DLD1 (cell line): ENCODE results near the gene VIPAS39.
"Not testable (repeated sequence)": the region's sequence is repeated elsewhere in the genome, so short reads cannot be mapped to it uniquely, and the experiment has no call there.

Source experiments
- in situ Hi-C: cut with HindIII; loops from 2 replicates; pipeline ENCODE4 v1.10.0; 2017; ENCODE audit warnings: low sequenced_read_pairs

The VIPAS39 gene

DNA sequence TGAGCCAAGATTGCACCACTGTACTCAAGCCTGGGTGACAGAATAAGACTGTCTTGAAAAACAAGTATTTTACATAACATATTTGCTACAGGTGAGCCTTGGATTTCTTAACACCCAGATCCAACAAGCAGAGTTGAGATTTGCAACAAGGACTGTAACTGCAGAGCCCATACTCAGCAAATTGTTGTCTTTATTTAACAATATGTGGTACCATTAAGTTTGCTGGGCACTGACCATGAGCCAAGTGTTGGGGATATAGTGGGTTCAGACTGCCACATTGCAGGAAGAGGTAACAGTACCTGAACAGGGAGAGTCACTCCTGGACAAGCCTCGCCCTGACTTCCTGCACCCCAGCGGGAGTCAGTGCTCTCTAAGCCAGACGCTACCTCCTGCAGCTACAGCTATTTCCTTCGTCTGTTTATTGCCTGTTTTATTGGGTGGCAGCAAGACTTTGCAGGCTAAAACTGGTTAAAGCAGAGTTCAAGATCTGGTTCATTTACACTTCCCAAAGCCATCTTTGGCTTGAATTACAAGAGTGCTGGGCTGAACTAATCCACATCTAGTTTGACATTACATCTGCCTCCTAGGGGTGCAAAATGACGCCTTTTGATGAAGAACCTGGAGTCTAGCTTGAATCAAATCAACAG lies 12.9 kb upstream of the VIPAS39 start:
- in situ Hi-C loops: no loop called here

DNA sequence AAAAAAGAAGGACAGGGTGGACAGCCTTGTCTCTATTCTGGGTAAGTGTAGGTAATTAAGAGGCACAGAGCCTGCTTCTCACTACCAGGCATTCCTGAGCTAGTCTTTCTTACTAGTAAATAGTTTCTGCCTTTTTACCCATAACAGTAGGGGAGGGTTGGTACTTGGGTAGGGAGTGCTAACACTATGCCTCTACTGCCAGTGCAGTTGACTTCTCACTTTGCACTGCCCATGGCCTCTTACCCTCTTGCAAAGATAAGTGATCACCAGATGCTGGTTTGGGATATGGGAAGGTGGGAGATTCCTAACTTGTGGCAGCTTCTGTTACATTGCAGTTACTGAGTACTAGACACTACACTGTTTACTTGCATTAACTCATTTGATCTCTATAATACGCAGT lies 12.1 kb upstream of the VIPAS39 start:
- in situ Hi-C loops: no loop called here

DNA sequence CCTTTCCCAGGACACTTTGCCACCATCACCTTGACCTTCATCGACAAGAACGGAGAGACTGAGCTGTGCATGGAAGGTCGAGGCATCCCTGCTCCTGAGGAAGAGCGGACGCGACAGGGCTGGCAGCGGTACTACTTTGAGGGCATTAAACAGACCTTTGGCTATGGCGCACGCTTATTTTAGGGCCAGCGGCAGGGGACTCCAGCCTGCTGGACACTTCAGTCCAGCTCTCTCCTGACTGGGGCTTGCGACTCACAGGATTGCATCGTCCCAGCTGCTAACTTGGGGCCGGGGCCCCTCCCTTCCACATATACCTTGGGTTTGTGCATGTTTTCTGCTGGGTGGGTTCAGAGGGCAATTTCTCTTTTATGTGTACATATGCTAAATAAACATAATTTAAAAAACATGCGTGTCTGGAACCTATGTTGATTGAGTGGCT lies 11.7 kb upstream of the VIPAS39 start:
- in situ Hi-C loops: no loop called here

DNA sequence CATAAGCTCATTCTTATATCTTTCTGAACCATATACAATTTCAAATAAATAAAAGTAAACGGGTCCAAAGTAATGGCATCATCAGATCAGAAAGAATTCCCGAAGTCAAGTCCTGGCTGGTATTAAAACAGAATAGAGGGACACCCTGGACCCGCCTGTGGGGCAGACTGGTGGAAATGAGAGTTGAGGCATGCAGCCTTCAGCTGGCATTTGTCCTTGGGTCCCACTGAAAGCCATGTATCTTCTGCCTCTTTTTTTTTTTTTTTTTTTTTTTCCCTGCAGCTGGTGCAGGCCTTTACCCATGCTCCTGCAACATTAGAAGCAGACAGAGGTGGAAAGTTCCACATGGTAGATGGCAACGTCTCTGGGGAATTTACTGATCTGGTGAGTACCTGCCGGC lies 10.4 kb upstream of the VIPAS39 start:
- in situ Hi-C loops: no loop called here

DNA sequence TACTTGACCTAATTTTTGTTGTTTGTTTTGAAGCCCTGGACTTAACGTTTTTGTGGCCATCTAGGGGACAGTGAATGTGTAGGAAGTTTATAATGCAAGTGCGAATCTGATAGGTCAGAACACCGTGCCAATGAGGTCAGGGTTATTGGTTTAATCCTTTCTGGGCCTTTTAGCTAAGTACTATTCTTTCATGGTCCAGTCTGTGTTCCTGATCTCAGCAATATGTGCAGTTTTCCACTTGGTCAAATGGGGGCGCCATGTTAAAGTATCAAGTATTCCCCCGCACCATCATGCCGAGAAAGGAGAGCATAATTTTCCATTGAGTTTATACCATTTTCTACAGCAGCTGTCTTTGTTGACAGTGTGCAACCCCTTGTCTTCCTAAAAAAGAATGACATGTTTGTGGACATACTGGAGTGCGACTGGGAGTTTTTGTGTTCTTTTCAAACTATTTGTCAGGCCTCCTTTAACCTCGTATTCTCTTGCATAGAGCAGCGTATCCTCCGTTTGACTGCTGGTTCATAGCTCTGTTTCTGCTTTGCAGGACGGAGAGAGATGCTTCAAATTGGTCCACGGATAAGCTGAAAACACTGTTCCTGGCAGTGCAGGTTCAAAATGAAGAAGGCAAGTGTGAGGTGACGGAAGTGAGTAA lies 1.8 kb upstream of the VIPAS39 start:
- in situ Hi-C loops: no loop called here

DNA sequence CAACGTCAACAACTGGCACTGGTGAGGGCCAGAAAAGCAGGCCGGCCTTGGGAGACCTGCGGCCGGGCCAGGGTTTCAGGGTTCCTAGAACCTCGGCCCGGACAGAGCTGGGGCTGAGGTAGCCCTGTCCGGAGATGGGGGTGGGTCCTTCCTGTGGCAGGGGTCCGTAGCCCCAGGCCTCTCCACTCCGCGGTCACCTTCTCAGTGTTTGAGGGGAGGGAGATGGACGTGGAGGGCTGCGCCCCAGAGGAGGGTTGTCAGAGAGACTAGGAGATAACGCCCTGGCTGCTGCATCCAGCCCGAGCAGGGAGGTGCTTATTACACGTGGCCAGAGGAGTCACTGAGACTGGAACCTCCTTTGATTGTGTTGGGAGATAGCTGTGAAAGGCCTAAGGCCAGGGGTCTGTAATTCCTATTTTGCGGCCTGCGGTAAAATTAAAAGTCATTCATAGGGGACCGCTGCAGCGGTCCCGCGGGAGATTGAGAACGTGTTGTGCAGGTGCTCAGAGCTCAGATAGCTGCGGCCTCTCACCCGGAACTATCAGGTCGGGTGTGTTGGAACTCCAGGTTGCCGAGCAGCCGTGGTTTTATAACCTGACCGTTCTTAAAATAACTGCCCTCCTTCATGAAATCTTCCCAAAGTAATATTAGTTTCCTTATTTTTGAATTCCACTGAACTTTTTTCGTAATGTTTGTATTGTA lies 999 bp upstream of the VIPAS39 start:
- in situ Hi-C loops: no loop called here

DNA sequence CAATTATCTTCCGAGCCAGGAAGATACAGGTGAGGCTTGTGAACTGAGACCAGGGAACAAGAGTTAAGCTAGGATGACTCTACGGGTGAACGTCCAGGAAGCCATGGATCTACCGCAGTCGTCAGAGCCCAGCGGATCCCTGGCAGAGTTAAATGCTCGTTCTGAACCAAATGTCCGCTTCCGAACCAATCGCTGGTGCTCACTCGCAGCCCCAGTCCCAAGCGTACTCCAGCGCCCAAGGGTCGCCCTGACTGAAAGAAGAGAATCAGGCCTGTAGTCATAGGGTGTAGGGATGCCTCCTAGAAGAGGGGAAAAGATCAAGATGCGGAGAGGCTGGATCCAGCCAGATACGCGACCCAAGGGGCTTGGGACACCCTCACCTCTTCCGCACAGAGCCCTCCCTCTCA lies 283 bp downstream of the VIPAS39 start:
- in situ Hi-C loops: no loop called here

DNA sequence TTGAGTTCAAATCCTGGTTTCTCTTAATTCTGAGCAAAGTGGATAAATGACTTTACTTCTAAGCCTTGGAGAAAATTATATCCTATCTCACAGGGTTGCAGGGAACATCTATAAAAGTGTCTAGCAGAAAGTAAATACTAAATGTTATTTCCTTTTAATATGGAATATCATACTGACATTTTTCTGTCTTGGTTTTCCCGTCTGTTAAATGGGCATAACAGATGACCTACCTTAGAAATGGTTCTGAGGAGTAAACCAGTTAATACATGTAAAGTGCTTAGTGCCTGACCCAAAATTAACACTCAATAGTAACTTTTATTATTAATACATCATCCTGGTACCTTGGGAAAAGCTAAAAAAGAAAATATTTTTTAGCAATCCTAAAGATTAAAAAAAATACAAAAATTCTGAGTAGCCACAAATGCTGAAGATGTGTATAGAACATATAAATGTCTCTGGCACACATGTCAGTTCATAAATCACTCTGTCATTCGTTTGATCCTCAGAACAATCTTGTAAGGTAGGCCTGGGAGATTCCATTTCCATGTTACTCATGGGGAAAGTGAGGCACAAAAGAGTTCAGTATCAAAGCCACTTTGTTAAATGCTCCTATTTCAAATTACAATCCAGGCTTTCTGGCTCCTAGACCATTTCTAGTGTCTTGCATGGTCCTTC lies 1.3 kb downstream of the VIPAS39 start:
- in situ Hi-C loops: no loop called here

DNA sequence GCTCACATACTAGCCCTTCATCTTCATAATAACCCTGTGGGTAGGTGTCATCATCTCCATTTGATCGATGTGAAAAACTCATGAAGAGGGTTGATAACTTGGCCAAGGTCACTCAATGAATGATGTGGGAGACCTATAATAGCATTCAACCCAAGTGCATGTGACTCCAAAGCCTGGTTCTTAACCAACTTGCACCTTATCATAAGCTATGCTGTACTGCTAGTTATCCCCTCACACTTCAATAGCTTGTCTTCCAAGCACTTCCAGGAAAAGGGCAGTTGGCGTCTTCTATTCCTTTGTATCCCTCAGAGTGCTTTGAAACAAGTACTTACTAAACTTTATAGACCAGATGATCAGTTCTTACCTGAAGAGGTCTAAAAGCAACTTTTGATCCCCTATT lies 15.2 kb downstream of the VIPAS39 start:
- in situ Hi-C loops: no loop called here

DNA sequence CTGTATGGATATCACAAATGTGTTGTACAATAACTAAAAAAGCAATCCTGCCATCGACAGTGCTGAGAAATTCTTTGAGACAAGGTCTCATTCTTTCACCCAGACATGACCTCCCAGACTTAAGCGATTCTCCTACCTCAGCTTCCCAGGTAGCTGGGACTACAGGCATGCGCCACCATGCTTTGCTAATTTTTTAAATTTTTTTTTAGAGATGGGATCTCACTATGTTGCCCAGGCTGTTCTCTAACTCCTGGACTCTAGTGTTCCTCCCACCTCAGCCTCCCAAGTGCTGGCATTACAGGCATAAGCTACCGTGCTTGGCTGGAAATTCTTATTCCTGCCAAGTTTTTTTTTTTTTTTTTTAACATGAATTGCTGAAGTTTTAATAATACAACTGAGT lies 17.5 kb downstream of the VIPAS39 start:
- in situ Hi-C loops: no loop called here

DNA sequence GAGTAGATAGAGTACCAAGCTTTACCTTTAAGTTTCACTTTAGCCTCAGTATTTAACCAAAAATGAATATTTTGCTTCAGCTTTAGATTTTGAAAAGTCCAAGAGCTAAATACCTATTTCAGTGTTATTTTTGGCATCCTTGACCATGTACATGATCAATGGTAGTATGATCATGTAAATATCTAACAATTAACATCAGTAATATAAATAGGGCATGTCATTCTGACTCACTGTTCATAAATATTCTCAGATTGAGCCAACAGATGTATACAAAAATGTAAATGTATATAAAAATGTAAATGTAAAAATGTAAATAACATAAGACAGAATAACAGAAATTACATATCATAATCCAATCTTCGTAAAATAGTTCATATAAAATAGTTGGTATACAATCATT lies 18.8 kb downstream of the VIPAS39 start:
- in situ Hi-C loops: no loop called here

DNA sequence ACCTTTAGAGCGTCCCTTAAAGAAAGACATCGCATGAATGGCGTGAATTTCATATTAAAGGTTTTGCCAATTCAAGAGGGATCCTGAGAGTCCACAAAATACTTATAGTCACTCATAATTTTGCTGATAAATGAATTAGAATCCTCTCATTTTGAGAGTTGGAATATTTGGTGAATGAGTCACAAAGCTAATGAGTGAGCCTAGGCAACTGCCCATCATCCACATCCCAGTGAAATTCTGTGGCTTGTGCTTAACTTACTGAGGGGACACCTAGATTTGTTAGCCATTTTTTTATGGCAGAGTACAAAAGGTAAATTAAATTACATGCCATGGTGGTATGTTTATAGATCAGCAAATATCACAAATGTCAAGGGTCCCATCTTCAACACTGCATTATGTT lies 21.4 kb downstream of the VIPAS39 start:
- in situ Hi-C loops: no loop called here

DNA sequence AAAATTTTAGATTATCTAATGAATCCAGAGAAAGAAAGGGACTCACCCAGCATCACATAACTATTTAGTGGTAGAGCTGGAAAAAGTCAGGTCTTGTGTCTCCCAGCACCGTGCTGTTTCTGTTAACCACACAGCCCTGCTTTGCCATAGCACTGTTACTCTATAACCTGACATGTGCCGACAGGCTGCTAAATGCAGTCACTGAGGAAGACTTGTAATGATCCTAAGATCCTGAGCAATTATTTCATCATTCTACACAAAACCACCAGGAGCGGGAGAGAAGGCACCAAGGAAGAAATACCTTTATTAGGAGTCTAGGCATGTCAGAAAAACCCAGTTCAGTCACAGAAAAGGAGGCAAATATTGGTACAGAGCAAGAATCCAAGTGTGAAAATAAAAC lies 31.0 kb downstream of the VIPAS39 start:
- in situ Hi-C loops: no loop called here

DNA sequence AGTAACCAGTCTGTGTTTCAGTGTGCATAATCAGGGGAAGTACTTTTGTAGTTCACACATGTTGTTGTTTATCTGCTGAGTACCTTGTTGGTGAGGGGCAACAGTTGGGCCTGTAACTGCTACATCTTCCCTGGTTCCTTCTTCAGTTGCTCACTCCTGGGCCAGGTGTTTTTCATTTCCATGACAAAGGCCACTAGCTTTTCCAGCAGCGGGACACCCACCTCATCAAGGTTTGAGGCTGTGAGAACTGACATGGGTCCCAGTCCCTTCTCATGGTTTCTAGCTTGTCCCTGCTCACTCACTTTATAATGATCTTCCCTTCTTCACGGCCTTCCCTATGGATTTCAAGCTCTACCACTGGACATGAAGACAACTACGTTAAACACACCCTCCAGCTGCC lies 32.5 kb downstream of the VIPAS39 start:
- in situ Hi-C loops: no loop called here

DNA sequence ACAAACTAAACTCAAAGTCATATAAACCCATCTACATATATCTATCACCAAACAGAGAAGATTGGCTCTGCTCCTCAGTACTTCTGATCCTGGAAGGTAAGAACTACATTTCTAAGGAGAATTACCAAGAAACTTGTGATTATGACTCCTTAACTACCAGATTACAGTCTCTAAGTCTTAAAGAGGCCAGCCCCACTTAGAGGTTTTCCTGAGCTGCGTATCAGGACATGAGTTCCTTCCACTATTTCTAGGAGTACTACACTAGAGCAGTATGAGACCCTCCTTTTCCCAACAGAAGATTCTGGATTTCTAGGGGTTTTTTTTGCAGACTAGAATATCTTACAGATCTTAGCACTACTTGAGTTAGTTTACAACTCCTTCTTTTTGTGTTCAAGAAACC lies 34.0 kb downstream of the VIPAS39 start, which contains the start of gene NOXRED1:
Gene NOXRED1 (minus strand): TSS at position 101 of the 400 bp plus-strand sequence. CDS start 634 bp downstream, outside the sequence.
- in situ Hi-C loops: no loop called here

DNA sequence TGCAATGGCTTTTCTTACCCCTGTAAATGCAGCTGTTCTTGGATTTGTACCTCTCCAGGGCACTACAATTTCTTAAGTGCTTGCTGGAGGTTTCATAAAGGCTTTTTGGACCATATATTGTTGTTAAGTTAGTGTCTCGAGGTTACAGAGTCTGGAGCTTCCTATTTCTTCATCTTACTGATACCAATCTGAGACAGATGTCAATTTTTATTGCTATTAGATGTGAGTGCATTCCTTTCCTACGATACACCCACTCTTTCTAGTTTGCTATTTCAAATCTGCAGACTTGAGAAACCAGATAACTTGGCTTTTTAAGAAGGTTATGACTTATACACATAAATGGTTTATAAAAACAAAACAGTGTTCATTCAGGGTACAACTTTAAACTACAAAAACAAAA lies 36.2 kb downstream of the VIPAS39 start:
- in situ Hi-C loops: no loop called here

DNA sequence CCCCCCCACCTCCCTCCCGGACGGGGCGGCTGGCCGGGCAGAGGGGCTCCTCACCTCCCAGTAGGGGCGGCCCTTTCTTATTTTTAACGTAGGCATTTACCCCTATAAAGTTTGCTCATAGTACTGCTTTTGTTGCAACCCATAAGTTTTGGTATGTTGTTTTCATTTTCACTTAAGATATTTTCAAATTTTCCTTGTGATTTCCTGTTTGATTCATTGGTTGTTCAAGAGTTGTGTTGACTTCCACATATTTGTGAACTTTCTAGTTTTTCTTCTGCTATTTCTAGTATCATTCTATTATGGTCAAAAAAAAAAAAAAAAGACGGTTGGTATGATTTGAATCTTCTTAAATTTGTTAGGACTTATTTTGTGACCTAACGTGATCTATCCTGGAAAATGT lies 40.6 kb downstream of the VIPAS39 start:
- in situ Hi-C loops: no loop called here

DNA sequence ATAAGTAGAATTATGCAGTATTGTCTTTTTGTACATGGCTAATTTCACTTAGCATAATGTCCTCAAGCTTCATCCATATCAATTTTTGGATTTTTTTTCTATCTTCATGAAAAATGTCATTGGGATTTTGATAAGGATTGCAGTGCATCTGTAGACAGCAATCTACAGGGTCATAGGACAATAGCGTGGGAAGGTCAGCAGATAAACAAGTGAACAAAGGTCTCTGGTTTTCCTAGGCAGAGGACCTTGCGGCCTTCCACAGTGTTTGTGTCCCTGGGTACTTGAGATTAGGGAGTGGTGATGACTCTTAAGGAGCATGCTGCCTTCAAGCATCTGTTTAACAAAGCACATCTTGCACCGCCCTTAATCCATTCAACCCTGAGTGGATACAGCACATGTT lies 41.3 kb downstream of the VIPAS39 start:
- in situ Hi-C loops: not testable (repeated sequence)

DNA sequence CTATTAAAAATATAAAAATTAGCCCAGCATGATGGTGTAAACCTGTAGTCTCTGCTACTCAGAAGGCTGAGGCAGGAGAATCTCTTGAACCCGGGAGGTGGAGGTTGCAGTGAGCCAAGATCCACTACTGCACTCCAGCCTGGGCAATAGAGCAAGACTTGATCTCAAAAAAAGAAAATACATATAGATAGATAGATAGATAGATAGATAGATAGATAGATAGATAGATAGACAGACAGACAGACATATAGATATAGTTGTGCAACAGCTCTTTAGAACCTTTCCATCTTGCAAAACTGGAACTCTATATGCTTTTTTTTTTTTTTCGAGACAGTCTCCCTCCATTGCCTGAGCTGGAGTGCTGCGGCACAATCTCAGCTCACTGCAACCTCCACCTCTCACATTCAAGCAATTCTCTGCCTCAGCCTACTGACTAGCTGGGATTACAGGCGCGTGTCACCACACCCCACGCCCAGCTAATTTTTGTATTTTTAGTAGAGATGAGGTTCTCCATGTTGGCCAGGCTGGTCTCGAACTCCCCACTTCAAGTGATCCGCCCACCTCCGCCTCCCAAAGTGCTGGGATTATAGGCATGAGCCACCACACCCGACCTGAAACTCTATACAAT lies 41.9 kb downstream of the VIPAS39 start:
- in situ Hi-C loops: not testable (repeated sequence)

DNA sequence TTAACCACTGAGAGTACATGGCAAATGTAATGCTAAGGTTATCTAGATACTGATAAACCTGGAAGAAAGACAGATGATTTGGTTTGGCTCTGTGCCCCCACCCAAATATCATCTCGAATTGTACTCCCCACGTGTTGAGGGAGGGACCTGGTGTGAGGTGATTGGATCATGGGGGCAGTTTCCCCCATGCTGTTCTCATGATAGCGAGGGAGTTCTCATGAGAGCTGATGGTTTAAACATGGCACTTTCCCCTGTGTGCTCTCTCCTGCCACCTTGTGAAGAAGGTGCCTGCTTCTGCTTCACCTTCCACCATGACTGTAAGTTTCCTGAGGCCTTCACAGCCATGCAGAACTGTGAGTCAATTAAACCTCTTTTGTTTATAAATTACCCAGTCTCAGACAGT lies 48.3 kb downstream of the VIPAS39 start:
- in situ Hi-C loops: no loop called here

DNA sequence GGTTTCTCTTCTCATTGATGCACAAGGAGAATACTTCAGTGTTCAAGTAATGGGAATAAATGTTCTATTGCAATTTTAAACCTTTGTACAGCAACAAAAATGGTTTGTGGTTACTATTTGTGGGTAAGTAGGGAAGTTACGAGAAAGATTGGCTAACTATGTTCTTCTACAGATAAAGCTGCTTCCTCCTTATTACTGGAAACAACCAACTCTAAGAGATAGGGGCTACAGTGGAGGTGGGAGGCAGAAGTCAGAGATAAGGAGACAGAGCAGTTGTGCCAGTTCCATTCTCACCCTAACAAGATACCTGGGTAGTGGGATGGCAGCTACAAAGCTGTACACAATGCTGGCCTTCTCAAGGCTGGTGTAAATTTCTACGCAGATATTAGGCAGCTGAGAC lies 50.2 kb downstream of the VIPAS39 start:
- in situ Hi-C loops: no loop called here
